ENCODE results near the gene TBX2.
"Not testable (repeated sequence)": the region's sequence is repeated elsewhere in the genome, so short reads cannot be mapped to it uniquely, and the experiment has no call there.

DNA sequence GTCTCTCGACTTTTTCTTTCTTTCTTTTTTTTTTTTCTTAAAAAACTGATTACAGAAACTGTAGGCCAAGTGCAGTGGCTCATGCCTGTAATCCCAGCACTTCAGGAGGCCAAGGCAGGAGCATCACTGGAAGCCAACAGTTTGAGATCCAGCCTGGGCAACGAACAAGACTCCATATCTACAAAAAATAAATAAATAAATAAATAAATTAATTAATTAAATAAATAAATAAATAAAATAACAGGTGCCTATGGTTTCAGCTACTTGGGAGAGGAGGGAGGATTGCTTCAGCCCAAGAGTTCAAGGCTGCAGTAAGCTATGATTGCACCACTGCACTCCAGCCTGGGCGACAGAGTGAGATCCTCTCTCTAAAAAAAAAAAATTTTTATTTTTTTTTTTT, 42.6 kb upstream of the TBX2 start:
- TF ChIP-seq, protein P1, sequence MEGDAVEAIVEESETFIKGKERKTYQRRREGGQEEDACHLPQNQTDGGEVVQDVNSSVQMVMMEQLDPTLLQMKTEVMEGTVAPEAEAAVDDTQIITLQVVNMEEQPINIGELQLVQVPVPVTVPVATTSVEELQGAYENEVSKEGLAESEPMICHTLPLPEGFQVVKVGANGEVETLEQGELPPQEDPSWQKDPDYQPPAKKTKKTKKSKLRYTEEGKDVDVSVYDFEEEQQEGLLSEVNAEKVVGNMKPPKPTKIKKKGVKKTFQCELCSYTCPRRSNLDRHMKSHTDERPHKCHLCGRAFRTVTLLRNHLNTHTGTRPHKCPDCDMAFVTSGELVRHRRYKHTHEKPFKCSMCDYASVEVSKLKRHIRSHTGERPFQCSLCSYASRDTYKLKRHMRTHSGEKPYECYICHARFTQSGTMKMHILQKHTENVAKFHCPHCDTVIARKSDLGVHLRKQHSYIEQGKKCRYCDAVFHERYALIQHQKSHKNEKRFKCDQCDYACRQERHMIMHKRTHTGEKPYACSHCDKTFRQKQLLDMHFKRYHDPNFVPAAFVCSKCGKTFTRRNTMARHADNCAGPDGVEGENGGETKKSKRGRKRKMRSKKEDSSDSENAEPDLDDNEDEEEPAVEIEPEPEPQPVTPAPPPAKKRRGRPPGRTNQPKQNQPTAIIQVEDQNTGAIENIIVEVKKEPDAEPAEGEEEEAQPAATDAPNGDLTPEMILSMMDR (IDR thresholded peaks at IDR 0.05; ENCODE audit: low read depth, low read length, poor library complexity, severe bottlenecking) = not testable (repeated sequence)
- not testable (repeated sequence) for TF ChIP-seq EZH2phosphoT487 (IDR thresholded peaks at IDR 0.05; ENCODE audit: borderline replicate concordance, low read length)
